AG08395 (cell line): ENCODE results near the gene MICU1.
"Not testable (repeated sequence)": the region's sequence is repeated elsewhere in the genome, so short reads cannot be mapped to it uniquely, and the experiment has no call there.

ENCODE experiments used
- DNase-seq: peaks from one replicate; pipeline ENCODE4 v3.0.0; 2012; ENCODE audit warnings: mixed read lengths, low spot score

The MICU1 gene, protein sequence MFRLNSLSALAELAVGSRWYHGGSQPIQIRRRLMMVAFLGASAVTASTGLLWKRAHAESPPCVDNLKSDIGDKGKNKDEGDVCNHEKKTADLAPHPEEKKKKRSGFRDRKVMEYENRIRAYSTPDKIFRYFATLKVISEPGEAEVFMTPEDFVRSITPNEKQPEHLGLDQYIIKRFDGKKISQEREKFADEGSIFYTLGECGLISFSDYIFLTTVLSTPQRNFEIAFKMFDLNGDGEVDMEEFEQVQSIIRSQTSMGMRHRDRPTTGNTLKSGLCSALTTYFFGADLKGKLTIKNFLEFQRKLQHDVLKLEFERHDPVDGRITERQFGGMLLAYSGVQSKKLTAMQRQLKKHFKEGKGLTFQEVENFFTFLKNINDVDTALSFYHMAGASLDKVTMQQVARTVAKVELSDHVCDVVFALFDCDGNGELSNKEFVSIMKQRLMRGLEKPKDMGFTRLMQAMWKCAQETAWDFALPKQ

DNA sequence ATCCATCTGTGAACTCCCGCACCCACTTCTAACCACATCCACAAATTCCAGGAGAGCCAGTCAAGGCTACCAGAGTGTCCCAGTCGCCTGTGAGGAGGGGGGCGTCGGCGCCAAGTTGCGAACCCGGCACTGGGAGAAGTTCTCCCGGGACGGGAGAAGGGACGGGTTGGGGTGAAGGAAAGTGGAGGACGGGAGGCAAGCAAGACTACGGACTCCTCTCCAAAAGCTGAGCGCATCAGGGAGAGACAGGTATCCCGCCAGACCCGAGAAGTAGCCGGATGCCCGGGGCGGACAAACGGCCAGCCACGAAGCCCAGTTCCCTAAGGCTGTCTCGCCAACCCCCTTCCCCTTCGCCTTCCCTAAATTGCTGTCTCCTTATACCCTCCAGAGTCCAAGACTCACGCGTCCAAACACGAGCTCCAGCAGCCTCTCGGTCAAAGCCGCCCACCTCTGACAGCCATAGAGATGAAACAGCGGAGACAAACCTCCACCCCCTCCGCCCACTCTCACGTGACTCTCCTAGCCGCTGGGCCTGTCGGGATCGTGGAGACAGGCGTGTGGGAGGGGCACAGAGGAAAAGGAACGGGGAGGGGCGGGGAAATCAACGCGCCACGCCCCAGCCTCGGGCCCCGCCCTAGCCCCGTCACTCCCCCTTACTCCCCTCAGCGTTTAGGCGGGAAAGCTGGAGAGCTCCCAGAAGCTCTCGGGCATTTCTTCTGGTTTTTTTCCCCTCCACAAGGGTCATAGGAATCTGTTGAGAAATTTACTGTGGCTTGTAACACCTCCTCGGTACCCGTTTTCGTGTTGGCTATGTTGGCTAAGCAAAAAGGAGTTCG is at the start of gene MICU1:
Gene MICU1, minus strand, starts transcription at position 472 of the 836 bp plus-strand sequence. CDS start 59,286 bp downstream, outside the sequence.
- DNase-seq = peak; percentile 98

DNA sequence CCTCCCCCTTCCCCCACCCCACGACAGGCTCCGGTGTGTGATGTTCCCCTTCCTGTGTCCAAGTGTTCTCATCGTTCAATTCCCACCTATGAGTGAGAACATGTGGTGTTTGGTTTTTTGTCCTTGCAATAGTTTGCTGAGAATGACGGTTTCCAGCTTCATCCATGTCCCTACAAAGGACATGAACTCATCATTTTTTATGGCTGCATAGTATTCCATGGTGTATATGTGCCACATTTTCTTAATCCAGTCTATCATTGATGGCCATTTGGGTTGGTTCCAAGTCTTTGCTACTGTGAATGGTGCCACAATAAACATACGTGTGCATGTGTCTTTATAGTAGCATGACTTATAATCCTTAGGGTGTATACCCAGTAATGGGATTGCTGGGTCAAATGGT is 48.3 kb upstream of the MICU1 start:
- not testable (repeated sequence) for DNase-seq

DNA sequence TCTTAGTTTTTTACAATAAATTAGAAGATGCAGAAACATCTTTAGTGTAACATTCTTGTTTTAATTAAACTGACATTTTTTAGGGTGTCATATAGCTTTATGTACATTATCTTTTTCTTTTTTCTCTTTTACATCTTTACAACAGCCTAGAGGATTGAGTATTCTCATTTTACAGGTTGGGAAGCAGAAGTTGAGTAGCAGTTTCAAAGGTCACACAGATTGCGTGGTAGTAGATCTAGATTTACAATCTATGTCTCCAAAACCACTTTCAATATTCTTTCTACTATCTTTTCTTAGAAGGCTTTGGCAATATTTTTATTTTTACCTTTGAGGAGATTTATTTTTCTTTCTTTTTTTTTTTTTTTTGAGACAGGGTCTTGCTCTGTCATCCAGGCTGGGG is 47.4 kb upstream of the MICU1 start:
- DNase-seq = no peak

DNA sequence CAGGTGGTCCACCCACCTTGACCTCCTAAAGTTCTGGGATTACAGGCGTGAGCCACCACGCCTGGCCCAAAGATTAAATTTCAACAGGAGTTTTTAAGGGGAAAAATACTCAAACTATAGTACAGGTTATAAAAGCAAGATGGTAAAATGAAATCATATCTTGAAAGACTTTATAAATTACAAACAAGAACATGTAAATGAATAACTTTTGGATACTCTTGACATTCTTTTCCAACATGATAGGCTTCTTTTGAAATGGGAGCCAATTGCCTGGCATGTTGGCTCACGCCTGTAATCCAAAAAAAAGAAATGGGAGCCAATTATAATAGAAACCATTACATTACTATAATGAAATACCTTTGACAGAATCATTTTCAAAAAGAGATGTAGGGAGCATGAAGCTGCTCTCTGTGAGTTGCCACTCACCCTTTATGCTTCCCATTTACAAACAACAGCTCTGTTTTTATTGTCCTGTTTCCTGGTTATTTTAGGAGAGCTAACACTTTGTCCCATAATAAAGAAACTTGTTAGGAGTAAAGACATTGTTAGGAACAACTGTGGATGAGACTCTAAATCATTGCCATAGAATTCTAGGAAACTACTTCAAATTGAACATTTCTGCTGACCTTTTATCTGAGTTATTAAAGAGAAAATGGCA is 41.5 kb upstream of the MICU1 start:
- DNase-seq = no peak

DNA sequence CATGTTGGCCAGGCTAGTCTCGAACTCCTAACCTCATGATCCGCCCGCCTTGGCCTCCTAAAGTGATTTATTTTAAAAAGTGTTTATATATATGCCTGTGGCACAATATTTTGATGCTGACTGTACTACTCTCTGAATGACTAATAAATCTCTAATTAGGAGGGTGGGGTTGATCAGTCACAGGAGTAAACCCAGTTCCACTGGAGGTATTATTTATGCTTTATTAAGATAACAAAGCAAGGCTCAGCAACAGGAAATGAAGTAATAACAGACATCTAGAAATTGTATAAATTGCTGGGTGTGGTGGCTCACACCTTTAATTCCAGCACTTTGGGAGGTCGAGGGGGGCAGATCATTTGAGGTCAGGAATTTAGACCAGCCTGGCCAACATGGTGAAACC is 40.0 kb upstream of the MICU1 start:
- peak; percentile 39 for DNase-seq

DNA sequence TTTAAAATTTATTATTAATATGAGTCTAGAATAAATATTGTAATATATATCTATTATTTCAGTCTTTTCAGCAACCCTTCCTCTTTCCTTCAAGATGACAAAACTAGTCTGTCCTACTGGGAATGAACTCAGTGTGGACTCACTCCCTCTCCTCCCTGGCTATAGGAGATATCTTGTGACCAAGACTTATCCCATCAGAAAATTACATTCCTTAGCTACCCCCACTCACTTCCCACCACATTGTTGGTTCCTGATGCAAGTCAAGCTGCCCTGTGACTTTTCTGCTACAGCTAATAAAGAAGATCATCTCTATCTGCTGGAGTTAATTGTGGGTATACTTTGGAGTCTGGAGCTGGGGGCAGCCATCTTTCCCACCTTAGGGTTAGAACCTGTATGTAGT is 38.1 kb upstream of the MICU1 start:
- no peak for DNase-seq

DNA sequence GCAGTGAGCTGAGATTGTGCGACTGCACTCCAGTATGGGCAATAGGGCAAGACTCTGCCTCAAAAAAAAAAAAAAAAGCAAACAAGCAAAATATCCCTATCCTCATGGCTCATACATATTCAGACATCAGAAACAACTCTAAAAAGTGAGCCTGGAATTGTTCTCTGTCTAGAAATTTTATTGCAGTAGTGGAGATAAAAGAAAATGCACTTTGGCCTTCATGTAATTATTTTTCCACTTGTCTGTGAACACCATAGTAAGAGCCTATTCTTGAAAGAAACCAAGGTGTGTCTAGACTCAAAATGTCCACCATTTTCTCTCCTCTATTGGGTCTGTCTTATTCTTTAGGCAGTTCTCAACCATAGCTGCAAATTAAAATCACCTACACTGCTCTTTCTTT is 35.6 kb upstream of the MICU1 start:
- DNase-seq = no peak

DNA sequence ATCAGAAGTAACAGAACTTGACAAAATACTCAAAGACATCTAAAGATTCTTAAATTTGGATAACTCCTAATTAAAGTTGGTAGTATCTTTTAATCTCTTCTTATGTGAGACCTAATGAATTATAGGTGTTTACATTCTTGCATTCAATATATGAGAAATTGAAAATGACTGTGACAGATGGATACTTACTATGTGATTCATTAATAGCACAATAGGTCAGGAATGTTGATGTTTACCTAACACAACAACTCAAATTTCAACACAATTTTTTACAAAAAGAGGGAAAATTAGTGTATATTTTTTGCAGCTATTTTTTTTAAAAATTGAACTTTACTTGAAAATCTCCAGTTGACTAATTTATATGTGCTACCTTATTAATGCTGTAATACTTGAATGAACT is 34.3 kb upstream of the MICU1 start:
- no peak for DNase-seq

DNA sequence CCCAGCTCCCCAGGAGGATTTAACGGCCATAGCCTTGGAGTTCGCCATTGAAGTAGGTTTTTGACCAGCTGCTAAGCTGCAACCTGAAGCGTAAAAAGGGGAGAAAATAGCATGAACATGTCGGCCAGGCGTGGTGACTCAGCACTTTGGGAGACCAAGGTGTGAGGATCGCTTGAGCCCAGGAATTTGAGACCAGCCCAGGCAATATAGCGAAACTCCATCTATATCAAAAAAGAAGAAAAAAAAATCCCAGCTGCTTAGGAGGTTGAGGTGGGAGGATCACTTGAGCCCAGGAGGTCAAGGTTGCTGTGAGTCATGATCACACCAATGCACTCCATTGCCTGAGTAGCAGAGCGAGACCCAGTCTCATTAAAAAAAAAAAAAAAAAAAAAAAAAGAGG is 33.8 kb upstream of the MICU1 start:
- no peak for DNase-seq

DNA sequence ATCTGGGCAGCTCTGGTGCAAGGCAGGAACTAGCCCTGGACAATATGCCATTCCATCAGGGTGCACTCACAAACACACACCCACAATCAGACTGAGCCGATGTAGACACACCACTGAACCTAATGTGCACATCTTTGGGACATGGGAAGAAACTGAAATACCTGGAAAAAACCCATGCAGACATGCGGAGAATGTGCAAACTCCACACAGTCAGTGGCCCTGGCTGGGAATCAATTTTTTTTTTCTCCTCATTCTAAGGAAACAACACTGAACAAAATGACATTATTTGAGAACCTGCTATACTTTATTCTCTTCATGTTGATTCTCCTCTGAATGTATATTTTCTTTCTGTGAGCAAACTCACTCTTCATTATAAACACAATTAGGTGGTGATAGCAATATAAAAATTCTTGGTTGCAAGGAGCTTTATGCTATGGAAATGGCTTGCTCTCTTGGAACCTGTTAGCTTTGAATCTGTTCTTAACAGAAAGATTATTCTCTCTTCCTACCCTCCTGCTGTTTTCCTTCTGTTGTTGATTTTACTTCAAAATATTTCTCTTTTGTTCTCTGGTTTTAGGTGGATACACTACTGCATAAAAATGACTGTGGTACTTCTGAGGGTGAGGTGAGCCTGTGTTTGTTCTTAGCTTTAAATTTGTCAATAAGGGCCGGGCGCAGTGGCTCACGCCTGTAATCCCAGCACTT is 33.0 kb upstream of the MICU1 start:
- DNase-seq = no peak

DNA sequence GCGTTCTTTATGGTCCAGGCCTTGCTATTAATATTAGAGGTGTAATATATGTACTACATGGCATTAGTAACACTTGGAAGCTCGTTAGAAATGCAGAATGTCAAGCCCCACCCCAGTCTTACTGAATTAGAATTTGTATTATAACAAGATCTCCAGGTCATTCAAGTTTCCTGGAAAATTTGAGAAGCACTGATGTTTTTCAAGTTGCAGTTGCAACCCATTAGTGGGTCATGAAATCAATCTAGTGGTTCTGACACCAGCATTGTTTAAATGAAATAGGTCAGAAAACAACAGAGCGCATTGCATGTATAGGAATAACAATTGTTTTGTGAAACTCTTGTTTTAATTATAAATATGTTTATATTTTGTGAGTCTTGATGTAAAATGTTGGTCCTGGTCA is 28.8 kb upstream of the MICU1 start:
- no peak for DNase-seq

DNA sequence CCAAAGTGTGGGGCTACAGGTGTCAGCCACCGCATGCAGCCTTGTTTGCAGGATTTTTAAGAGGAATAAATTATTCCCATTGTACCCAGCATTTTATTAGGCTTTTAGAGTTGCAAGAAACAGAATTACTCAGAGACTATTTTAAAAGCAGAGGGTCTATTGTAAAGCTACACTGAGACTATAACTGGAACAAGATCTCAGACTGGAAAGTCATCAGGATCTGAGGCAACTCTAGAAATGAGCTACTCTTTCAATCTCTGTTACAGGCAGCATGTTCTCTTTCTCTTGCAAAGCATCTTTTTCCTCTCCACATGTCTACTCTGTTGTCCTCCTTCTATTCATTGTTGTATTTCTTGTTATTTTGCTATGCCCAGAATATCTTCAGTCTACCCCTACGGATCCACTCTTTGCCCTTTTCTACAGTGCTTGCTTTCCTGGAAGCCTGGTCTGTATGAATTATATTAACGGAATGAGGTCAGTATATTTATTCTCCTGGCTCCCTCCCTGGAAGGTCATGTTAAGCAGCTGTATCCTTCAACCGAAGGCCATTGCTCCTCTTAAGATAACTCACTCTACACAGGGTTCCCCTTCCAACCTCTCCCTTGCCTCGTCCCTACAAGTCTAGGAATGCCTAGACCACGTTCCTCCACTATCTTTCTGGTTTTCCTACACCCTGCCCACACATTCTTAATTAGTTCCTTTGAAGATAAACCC is 27.7 kb upstream of the MICU1 start:
- no peak for DNase-seq

DNA sequence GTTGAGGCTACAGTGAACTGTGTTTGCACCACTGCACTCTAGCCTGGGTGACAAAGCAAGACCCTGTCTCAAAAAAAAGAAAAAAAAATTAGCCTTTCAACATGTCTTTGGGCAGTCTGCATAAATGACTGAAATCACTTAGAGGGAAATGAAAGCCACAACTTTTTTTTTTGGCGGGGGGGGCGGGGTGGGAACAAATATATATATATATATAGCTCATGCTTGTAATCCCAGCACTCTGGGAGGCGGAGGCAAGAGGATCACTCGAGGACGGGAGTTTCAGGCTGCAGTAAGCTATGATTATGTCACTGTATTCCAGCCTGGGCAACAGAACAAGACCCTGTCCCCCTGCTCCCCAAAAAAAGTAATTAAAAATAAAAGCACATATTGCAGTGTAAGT is 23.4 kb upstream of the MICU1 start:
- DNase-seq = no peak

DNA sequence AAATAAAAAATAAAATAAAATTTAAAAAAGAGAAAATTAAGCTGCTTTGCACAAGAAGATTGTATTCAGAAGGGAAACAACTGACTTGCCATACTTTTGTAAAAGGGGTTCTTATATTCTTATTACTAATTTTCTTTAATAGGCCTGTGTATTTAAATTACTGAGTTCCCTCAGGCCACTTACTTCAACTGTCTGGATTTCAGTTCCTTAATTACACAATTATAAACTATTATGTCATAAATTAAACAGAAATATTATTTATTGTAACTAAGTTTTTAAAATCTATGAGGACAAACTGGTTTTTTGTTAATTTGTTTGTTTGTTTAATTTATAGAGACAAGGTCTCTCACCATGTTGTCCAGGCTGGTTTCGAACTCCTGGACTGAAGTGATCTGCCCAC is 22.4 kb upstream of the MICU1 start:
- DNase-seq = no peak

DNA sequence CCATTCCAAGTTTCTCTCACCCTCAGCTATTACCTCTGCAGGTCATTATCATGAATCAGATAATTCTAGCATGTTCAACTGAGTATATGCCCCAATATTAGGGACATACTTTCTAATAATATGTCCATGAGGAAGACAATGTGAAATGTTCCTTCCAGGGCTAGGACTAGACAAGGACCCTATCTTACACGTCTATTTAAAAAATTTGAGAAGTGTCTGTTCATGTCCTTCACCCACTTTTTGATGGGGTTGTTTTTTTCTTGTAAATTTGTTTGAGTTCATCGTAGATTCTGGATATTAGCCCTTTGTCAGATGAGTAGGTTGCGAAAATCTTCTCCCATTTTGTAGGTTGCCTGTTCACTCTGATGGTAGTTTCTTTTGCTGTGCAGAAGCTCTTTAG is 21.1 kb upstream of the MICU1 start:
- DNase-seq = not testable (repeated sequence)

DNA sequence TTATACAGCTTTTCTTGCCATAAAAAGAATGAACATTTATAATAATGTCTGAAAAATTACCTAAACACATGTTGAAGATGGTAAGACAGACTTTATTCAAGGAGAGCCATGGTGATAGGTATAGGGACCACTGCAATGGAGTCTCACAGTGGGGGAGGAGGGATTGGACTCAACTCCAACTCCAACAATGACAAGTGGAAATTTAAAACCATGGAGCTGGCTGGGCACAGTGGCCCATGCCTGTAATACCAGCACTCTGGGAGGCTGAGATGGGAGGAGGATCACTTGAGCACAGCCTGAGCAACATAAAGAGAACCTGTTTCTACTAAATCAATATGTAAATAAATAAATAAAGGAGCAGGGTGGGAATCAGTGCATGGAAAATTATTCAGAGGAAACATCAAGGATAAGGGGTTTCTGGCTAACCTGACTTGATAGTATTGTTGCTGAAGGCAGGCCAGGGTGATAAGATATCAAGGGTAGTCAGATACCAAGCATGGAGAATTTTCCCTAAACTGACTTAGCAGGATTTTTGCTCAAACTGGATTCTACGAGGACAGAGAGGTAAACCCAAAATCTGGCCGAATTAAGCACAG is 19.5 kb upstream of the MICU1 start:
- no peak for DNase-seq

DNA sequence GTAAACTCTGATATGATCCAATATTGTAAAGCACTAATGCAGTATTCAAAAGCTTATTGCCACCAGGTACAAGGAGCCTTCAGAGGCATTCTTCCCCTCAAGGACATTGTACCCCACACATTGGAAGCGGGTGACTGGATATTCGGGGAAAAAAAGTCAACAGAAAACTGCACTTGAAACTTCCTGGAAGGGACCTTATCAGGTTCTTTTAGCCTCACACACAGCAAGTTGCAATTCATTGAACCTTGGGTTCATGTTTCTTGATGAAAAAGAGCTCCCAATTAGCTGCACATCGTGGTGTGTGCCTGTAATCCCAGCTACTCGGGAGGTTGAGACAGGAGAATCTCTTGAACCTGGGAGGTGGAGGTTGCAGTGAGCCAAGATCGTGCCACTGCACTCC is 16.4 kb upstream of the MICU1 start:
- DNase-seq = no peak

DNA sequence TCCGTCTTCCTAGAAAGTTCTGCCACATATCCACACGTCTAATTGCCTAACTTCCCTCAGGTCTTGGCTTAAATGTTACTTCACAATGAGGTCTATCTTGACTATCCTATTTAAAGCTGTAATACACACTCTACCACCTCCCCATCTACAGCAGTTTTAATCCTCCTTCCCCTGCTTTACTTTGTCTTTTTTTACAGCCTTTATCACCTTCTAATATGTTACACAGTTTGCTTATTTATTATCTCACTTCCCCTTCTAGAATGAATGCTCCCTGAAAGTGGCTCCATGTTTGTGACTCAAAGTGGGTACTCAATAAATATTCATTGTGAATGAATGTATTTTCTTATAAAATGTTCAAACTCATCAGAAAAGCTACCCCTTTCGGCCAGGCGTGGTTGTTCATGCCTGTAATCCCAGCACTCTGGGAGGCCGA is 13.6 kb upstream of the MICU1 start:
- DNase-seq = no peak

DNA sequence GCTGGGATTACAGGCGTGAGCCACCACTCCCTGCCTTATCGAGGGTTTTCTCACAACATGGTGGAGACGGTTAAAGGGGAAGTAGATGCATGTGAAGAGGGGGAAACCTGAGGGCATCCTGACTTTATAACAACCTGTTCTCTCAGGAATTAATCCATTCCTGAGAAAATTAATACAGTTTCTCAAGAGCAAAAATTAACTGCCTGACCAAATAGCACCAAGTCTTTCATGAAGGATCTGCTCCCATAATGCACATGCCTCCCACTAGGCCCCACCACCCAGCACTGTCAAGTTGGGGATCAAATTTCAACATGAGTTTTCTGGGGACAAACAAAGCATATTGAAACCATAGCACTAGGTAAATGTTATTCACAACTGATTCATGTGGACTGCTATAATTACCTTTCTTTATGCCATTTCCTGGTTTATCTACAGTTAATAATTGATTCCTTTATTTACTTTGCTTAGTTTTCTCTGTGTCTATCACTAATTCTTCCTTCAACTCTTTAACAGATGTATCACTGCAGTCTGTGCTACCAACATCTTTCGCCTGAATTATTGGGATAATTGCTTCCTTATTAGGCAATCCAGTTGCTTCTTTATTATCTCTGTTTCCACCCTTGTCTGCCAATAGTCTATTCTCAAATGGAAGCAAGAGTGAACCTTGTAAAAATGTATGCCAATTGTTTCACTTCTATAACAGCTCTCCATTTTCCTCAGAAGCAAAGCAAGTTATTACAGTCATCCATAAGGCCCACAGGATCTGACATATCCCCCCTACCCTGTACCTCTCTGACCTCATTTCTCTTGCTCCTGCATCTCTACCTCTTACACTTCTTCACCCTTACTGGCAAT is 12.9 kb upstream of the MICU1 start:
- DNase-seq = no peak

DNA sequence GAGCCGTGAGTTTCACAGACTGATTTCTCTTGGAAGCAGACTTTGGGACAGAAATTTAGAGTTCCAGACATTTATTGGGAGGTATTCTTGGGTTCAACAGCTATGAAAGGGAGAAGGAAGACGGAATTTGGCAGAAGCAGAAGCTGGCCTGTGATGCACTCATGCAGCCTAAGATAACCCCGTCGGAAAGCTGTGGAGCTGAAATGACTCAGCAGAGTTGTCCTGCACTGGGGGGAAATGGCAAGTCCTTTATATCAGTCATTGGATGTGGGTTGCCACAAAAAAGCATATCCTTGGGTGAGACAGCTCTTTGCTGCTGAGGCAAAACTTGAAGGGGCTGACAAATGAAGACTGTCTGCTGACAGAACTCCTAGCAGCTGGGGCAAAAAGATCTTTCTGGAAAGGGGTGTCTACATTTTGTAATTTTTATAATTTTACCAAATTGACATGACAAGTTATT is 11.5 kb upstream of the MICU1 start:
- DNase-seq = peak; percentile 84
